Measurements from ENCODE around the gene NXN.

DNA sequence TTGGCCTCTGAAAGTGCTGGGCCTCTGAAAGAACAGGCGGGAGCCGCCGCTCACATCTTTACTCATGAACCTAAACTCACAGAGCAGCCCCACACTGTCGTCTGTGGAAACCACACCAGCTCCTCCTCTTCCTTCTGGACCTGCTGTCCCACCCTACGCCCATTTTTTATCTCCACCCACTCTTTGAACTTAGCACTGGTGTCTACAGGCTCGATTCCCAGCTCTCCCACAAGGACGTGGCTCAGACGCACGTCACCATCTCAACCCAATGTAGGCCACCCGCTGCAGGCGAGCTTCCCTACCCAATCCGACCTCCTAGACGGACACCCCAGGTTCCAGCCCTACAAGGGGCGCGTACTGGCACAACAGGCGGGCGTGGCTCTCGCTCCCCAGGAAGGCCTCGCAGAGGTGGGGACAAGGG, 62.2 kb downstream of the NXN start:
- TF ChIP-seq, protein P1, sequence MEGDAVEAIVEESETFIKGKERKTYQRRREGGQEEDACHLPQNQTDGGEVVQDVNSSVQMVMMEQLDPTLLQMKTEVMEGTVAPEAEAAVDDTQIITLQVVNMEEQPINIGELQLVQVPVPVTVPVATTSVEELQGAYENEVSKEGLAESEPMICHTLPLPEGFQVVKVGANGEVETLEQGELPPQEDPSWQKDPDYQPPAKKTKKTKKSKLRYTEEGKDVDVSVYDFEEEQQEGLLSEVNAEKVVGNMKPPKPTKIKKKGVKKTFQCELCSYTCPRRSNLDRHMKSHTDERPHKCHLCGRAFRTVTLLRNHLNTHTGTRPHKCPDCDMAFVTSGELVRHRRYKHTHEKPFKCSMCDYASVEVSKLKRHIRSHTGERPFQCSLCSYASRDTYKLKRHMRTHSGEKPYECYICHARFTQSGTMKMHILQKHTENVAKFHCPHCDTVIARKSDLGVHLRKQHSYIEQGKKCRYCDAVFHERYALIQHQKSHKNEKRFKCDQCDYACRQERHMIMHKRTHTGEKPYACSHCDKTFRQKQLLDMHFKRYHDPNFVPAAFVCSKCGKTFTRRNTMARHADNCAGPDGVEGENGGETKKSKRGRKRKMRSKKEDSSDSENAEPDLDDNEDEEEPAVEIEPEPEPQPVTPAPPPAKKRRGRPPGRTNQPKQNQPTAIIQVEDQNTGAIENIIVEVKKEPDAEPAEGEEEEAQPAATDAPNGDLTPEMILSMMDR (IDR thresholded peaks at IDR 0.05): no peak
- TF ChIP-seq EZH2 (IDR thresholded peaks at IDR 0.05; ENCODE audit: borderline replicate concordance, insufficient read depth, low read depth, low read length, poor library complexity, severe bottlenecking): no peak

Measured in B cell (primary cell).